Panc1 (cell line): ENCODE measurements around the gene UGGT2.

Experiments used
- CTCF ChIP-seq: fragments of 450-650 bp; IDR thresholded peaks from 2 replicates; pipeline ENCODE4 v1.5.1; 2017; ENCODE audit warnings: mild to moderate bottlenecking
- POLR2AphosphoS5 ChIP-seq: IDR thresholded peaks from 2 replicates; pipeline ENCODE4 v1.6.1; 2012; ENCODE audit warnings: mild to moderate bottlenecking, low read depth, low read length, moderate library complexity
- TF ChIP-seq, protein P1 (sequence below), 2 experiments: IDR thresholded peaks; 2 replicates each; pipeline ENCODE4 v1.6.1; 2011 to 2012; ENCODE audit warnings: low read depth in 2 of 2, control low read depth in 1 of 2, low read length in 1 of 2, mild to moderate bottlenecking in 1 of 2, moderate library complexity in 1 of 2; ENCODE audit not compliant: insufficient read depth in 1 of 2

GRCh38 chr13:96068729-96069128 lies 15.5 kb upstream of the UGGT2 start:
- TF ChIP-seq CTCF, result no peak
- no peak for TF ChIP-seq POLR2AphosphoS5
- TF ChIP-seq, protein P1, sequence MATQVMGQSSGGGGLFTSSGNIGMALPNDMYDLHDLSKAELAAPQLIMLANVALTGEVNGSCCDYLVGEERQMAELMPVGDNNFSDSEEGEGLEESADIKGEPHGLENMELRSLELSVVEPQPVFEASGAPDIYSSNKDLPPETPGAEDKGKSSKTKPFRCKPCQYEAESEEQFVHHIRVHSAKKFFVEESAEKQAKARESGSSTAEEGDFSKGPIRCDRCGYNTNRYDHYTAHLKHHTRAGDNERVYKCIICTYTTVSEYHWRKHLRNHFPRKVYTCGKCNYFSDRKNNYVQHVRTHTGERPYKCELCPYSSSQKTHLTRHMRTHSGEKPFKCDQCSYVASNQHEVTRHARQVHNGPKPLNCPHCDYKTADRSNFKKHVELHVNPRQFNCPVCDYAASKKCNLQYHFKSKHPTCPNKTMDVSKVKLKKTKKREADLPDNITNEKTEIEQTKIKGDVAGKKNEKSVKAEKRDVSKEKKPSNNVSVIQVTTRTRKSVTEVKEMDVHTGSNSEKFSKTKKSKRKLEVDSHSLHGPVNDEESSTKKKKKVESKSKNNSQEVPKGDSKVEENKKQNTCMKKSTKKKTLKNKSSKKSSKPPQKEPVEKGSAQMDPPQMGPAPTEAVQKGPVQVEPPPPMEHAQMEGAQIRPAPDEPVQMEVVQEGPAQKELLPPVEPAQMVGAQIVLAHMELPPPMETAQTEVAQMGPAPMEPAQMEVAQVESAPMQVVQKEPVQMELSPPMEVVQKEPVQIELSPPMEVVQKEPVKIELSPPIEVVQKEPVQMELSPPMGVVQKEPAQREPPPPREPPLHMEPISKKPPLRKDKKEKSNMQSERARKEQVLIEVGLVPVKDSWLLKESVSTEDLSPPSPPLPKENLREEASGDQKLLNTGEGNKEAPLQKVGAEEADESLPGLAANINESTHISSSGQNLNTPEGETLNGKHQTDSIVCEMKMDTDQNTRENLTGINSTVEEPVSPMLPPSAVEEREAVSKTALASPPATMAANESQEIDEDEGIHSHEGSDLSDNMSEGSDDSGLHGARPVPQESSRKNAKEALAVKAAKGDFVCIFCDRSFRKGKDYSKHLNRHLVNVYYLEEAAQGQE (IDR thresholded peaks at IDR 0.05; ENCODE audit: insufficient read depth in 1 of 2, low read depth in 2 of 2, low read length in 1 of 2), result no peak
